ENCODE measurements around the gene ZNF451.

DNA sequence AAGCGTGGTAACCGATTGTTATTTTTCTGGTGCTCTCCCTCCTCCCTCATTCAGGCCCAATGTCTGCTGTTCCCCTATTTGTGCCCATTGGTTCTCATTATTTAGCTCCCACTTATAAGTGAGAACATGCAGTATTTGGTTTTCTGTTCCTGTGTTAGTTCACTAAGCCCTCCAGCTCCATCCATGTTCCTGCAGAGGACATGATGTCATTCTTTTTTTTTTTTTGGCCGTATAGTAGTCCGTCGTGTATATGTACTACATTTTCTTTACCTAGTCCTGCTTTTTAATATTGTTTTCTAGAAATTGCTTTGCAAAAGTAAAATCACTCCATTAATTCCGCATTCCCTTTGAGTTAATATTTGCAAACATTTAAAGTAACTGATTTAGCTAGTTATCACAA, 23.1 kb downstream of the ZNF451 start:
- TF ChIP-seq CTCF (conservative IDR thresholded peaks at IDR 0.05) (no peak), EZH2 (IDR thresholded peaks at IDR 0.05; ENCODE audit: low read depth) (no peak)
